MG63 (cell line): ENCODE measurements around the gene TSPAN5. TPM values are rescaled to one million over a fixed set of nuclear protein-coding genes. Genes with fewer than 3 reads are reported as not detected.

Source experiments
- DNase-seq: peaks from one replicate; pipeline ENCODE4 v3.0.0-alpha.2; 2020
- H3K27me3 ChIP-seq: fragments of 250-450 bp; sonication (Bioruptor Pico); 2 replicates; pipeline ENCODE4 v1.5.1; 2020; ENCODE audit warnings: mild to moderate bottlenecking, moderate library complexity
- H3K36me3 ChIP-seq: fragments of 250-450 bp; sonication (Bioruptor Pico); 2 replicates; pipeline ENCODE4 v1.5.1; 2020; ENCODE audit warnings: mild to moderate bottlenecking, moderate library complexity
- H3K4me3 ChIP-seq: fragments of 250-450 bp; sonication (Bioruptor Pico); 2 replicates; pipeline ENCODE4 v1.5.1; 2020; ENCODE audit warnings: mild to moderate bottlenecking, moderate library complexity
- H3K9me3 ChIP-seq: fragments of 250-450 bp; sonication (Bioruptor Pico); 2 replicates; pipeline ENCODE4 v1.5.1; 2020; ENCODE audit warnings: mild to moderate bottlenecking, moderate library complexity
- total RNA-seq: library from RNA; depleted of rRNA; stranded (reverse); fragments of >200 nt; shearing (Covaris generic); gene quantifications from 2 replicates; pipeline ENCODE4 v1.2.3, GENCODE V29; 2014; ENCODE audit warnings: low replicate concordance

The TSPAN5 gene
- total RNA-seq, 1 experiment from 2014 or later = 12.6 TPM

DNA sequence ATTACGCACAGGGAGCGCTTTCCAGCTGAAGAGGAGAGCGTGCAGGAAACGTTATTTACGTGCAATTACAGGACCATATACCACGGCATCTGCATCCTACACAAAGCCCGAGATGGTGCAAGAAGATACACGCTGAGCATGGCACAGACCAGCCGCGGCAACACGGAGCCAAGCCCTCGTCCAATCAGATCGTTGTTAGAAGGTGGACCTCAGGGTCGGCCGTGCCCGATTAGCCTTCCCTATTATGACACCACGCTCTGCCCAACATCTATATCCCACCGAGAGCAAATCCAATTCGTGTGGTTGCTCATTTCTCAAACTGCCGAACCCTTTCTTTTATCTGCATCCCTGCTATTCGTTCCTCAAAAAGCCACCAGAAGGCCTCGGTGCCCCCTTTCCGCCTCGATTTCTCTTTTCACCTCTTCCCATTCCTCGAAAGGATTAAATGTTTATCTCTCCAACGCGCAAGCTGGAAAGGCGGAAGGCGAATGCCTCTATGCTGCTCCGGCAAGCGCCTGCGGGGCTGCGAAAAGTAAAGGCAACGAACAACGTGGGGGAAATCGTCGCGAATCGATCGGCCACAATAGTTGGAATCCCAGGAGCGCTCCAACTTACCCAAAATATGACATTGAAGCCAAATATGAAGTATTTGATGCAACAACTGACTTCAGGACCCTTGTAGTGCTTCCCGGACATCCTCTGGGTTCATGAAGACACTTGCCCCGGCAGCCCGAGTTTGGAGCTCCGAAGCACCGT is 702 bp downstream of the TSPAN5 start:
- no peaks in the 10 kb centered on the region; the same call in 1 of the 2 replicates for H3K36me3 ChIP-seq
- peak; percentile 75 for DNase-seq
- H3K4me3 ChIP-seq = peak overlapping the region; percentile 73
- H3K27me3 ChIP-seq = no peaks in the 10 kb centered on the region
- H3K9me3 ChIP-seq = no peaks in the 10 kb centered on the region

DNA sequence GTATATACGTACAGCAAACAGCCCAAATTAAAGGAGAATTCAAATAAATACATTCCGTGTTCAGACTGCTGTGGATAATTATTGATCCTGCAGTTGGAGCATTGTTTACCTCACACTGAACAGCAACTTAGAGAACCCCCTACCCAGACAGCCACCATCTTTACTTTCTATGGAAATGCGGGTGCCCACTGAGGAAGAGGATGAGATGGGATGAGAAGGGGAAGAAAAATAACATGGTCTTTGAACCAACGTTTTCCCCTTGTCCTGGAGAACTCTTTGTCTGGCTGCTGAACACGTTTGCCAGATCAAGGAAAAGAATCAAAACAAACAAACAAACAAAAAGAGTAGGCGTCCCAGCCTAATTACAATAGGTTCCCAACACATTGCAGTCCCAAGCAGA is 1.5 kb downstream of the TSPAN5 start:
- H3K36me3 ChIP-seq = peaks cover 7% of the 10 kb centered on the region
- no peaks in the 10 kb centered on the region for H3K9me3 ChIP-seq
- H3K4me3 ChIP-seq = peak overlapping the region; percentile 73
- DNase-seq = no peak
- no peaks in the 10 kb centered on the region for H3K27me3 ChIP-seq

DNA sequence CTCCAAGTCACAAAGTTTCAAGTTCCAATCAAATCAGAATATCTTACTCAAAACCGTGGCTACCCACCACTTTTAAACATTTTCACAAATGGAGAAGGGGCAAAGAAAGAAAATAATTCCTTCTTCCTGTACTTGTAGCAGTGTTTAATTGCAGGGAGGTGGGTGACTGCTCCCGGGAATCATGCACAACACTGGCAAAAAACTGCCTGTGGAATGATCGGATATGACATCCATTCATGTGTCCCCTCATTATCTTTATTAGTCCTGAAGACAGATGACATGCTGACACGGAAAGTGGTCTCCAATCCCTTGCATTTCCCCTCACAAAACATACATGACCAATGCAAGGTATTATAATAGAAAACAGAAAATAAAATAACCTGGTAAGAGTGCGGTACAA is 2.0 kb downstream of the TSPAN5 start:
- peaks cover 7% of the 10 kb centered on the region for H3K36me3 ChIP-seq
- no peaks in the 10 kb centered on the region for H3K27me3 ChIP-seq
- peak overlapping the region; percentile 73 for H3K4me3 ChIP-seq
- DNase-seq = no peak
- H3K9me3 ChIP-seq = no peaks in the 10 kb centered on the region

DNA sequence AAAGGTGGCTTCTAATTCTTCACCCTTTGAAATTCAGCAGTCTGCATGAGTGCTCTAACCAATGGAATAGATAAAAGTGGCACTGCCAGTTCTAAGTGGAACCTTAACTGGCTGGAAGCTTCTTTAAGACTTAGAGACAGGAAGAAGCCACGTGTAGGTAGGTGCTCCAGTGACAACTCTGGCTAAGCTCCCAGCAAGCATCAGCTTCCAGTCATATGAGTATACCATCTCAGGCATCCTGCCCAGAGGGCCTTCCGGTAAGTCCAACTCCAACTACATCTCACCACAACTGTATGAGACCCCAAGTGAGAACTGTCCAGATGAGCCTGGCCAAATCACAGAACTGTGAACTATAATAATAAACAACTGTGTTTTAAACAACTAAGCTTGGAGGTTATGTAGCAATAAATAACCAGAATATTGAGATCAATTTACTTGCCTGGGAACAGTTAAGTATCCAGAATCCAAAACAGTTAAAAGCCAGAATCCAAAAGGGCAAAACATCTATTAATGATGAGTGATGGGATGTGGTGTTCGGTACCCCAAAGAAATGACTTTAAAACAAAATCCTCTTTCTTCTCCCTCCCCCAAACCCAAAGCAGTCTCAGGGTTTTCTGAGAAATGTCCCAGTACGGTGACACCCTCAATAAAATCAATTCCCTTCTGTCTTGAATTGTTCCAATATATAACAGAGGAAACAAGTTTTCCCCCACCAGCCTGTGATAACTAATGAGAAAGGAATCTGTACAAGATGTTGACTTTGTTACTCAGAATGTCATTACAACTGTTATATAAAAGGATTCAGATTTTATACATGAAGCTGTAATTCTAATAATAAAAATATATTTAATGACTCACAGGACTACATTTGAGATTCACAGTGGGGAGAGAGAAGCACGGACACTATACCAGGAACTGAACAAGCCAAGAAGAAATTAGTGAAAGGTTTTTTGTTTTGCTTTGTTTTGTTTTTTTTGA is 4.2 kb downstream of the TSPAN5 start:
- Histone ChIP-seq H3K36me3 (peaks cover 9% of the 10 kb centered on the region), H3K9me3 (peaks cover 5% of the 10 kb centered on the region; the same call in 1 of the 2 replicates), H3K27me3 (no peaks in the 10 kb centered on the region), H3K4me3 (no peak overlapping the region; the same call in 1 of the 2 replicates)
- peak; percentile 91 for DNase-seq

DNA sequence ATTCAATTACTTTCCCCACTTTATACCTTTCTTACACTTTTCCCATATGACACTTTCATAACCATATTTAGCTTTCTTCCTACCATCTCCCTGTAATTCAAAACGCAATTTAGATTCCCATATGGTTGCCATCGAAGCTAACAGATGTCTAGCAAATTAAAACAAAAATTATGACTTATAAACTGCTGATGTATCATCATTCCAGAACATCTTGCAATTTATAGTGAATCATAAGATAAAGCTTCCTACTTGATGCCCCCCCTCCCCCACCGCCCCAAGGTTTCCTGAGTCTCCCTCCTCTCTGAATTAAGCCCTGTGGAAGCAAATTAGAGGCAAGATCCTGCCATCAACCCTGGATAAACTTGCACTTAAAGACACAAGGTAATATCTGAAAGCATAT is 5.4 kb downstream of the TSPAN5 start:
- peak; percentile 34 for DNase-seq
- peaks cover 5% of the 10 kb centered on the region; the same call in 1 of the 2 replicates for H3K9me3 ChIP-seq
- no peak overlapping the region for H3K4me3 ChIP-seq

DNA sequence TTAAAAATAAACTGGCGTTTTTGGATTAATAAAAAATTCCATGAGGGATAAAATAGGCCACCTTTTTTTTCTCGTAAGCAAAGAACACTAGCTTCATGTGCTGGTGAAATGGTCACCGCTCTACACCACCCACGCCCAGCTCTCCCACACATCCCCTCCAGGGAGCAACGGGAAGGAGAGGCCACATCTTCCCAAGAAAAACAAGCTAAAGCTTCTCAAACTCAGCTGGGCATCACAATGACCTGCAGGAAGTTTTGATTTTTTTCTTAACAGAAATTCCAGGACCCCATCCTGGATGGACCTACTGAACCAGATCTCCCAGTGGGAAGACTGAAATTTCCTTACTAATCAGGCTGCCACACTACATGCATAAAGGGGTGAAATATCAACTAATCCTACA is 9.8 kb downstream of the TSPAN5 start:
- Histone ChIP-seq H3K36me3 (peaks cover 9% of the 10 kb centered on the region), H3K9me3 (peaks cover 5% of the 10 kb centered on the region; the same call in 1 of the 2 replicates), H3K4me3 (no peak overlapping the region), H3K27me3 (no peaks in the 10 kb centered on the region)
- no peak for DNase-seq

More for the DNA sequence above, 5.4 kb downstream of the TSPAN5 start:
- H3K36me3 ChIP-seq = peaks cover 9% of the 10 kb centered on the region
- H3K27me3 ChIP-seq = no peaks in the 10 kb centered on the region

DNA sequence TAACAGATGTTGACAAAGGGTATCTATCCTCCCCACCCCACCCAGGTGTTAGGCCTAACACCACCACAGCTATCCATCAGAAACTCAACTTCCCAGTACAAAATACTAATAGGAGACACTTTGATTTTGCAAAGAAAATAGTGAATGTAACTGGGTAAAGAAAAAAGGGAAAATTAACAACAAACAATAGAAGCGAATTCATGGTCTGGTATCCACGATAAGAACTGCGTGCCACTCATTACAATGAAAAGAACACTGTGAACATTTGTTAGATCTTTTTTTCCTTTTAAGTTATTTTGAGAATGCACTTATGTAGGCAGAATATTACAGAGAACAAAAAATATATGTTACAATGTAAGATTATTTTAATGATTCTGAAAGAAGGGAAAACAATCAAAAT is 12.0 kb downstream of the TSPAN5 start:
- Histone ChIP-seq H3K4me3 (no peak overlapping the region), H3K9me3 (peaks cover 5% of the 10 kb centered on the region; the same call in 1 of the 2 replicates), H3K36me3 (peaks cover 2% of the 10 kb centered on the region; the same call in 1 of the 2 replicates), H3K27me3 (no peaks in the 10 kb centered on the region)
- no peak for DNase-seq

DNA sequence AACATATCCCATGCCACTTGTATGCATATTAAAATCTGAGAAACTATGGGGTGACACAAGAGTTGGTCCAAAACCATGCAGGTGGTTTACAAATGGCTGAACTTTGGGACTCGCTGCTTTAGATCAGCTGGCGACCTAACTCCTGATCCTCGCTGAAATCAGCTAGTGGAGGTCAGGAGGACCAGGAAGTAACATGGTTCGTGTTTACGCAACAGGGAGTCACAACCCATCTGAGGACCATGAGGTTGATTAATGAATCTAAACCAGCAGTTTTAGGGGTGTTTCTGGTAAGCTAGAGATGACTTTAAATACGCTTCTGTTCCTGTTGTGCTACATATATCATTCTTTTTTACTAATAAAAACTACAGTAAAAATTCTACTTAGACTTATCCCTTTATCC is 12.9 kb downstream of the TSPAN5 start:
- no peak for DNase-seq
- H3K9me3 ChIP-seq = 0 out of 2 replicates have a peak, but pooled peaks cover 3% of the 10 kb centered on the region
- no peaks in the 10 kb centered on the region for H3K27me3 ChIP-seq
- H3K4me3 ChIP-seq = no peak overlapping the region
- peaks cover under 1% of the 10 kb centered on the region; the same call in 1 of the 2 replicates for H3K36me3 ChIP-seq

DNA sequence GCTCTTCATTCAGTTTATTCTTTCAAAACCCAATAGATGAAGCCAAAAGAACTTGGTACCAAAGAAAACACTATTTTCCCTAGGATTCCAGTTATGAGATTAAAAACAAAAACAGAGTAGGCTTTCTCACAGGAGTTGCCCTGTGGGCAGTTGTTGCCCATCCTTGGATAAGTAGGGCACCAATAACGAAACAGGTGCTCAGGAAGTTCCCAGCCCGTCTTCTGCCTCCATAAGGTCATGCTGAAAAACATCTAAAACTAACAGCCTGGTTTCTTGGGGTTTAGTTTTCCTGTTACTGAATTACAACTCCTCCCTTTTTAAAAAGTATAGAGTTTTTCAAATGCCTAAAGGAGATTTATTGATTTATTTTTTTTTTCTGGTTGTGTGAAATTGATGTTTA is 14.7 kb downstream of the TSPAN5 start:
- no peaks in the 10 kb centered on the region for H3K36me3 ChIP-seq
- H3K27me3 ChIP-seq = no peaks in the 10 kb centered on the region
- no peak overlapping the region for H3K4me3 ChIP-seq
- DNase-seq = no peak
- no peaks in the 10 kb centered on the region for H3K9me3 ChIP-seq

DNA sequence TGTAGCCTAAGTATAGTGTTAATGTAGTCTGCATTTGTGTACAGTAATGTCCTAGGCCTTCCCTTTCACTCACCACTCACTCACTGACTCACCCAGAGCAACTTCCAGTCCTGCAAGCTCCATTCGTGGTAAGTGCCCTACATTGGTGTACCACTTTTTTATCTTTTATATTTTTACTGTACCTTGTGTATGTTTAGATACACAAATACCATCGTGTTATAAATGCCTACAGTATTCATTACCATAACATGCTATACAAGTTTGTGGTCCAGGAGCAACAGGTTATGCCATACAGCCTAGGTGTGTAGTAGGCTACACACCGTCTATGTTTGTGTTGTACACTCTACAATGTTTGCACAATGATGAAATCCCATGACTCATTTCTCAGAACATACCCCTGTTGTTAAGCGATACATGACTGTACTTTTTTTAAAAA is 15.4 kb downstream of the TSPAN5 start:
- Histone ChIP-seq H3K36me3 (no peaks in the 10 kb centered on the region), H3K27me3 (no peaks in the 10 kb centered on the region), H3K9me3 (no peaks in the 10 kb centered on the region), H3K4me3 (no peak overlapping the region)
- DNase-seq = peak; percentile 51

DNA sequence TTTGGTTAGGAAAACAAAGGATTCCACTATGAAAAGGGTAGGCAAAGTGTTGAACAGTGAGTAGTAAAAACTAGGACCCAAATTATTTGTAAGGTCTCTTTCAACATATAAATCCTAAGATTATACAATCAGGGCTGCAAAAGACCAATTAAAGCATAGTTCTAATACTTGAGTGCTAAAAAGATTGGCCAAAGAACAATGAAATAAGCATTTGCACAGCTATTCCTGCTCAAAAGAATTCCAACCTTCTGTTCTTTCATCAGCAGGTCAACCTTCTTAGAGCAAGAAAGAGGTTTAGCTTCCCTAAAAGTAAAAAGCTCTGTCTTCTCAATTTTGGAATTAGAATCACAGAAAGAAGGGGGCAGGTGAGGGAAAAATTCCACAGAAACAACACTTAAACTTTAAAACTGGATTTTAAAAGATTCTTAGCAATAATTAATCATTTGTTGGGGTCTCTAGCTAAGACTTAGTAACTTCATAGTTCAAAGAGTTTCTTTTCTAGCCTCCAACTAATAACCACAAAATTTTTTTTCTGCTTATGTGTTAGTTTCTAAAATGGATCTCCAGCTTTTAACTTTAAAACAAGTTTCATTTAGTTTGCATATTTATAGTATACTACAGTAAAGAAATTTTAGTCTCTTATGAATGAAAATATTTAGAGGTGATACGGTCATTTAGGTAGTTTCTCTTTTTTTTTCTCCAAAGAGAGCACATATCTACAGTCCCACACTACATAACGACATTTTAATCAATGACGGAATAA is 16.3 kb downstream of the TSPAN5 start:
- Histone ChIP-seq H3K27me3 (no peaks in the 10 kb centered on the region), H3K9me3 (no peaks in the 10 kb centered on the region), H3K36me3 (no peaks in the 10 kb centered on the region), H3K4me3 (no peak overlapping the region)
- DNase-seq = no peak

DNA sequence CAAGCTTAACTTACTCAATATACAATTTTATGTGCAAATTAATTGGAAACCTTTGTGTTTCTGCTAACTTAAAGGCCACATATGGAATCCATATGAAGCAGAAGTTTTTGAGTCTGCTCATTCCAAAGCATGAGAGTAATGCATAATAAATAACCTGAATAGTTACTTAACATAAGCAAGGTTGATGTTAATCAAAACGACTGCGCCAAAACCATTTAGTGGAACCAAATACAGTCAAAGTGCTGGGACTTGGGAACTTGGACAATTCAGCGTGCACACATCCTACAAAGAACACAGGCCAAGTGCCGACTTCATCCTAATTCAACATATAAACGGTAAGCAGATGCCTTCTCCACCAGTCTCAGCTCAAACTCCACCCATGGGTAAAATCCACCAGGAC is 17.0 kb downstream of the TSPAN5 start:
- Histone ChIP-seq H3K27me3 (no peaks in the 10 kb centered on the region), H3K4me3 (no peak overlapping the region), H3K9me3 (no peaks in the 10 kb centered on the region), H3K36me3 (no peaks in the 10 kb centered on the region)
- no peak for DNase-seq

DNA sequence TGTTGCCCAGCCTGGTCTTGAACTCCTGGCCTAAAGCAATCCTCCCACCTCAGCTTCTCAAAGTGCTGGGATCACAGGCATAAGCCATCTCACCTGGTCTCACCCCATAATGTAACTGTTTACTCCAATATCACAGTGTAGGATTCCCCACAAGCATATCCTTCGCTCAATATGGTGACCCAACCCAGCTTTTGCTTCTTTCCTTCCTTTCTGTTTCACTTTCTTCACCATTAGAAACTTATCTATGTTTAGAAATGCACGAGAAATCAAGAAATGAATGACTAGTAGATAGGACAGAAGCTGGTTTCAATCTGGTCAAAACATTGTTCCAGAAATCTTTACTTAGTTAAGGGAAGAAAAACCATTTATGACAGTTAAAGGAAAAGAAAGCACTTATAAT is 18.9 kb downstream of the TSPAN5 start:
- Histone ChIP-seq H3K27me3 (no peaks in the 10 kb centered on the region), H3K36me3 (no peaks in the 10 kb centered on the region), H3K9me3 (no peaks in the 10 kb centered on the region), H3K4me3 (no peak overlapping the region)
- no peak for DNase-seq

DNA sequence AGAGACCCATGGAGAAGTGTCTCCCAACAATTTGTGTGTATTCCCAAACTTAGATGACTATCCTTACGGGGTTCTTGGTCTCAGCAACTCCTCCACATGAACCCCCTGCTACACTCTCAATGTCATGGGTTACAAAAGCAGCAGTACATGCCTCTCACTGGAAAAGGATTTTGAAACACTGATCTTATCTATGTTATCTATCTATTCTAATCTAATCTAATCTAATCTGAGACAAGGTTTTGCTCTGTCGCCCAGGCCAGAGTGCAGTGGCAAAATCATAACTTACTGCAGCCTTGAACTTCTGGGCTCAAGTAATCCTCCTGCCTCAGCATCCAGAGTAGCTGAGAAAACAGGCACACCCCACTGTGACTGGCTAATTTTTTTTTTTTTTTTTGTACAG is 19.3 kb downstream of the TSPAN5 start:
- no peaks in the 10 kb centered on the region for H3K9me3 ChIP-seq
- H3K36me3 ChIP-seq = no peaks in the 10 kb centered on the region
- H3K4me3 ChIP-seq = no peak overlapping the region
- no peaks in the 10 kb centered on the region for H3K27me3 ChIP-seq
- no peak for DNase-seq

DNA sequence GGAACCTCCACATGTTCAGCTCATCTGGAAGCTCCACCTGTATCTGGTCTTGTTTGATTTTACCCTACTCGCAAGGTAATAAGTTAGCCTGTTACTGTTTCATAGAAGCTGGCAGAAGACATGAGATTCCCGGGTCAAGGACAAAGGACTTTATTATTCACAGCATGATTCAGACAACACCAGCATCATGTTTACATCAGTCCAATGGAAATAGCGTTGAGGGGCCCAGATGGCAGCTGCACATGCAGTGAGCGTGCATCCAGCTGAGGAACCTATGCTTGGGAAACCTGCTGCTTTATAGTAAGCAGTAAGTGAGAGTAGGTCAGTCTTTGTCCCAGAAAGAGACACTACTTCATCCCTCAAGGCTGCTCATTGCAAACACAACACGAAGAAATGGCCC is 19.8 kb downstream of the TSPAN5 start:
- Histone ChIP-seq H3K9me3 (no peaks in the 10 kb centered on the region), H3K27me3 (no peaks in the 10 kb centered on the region), H3K36me3 (no peaks in the 10 kb centered on the region), H3K4me3 (no peak overlapping the region)
- DNase-seq = peak; percentile 19

DNA sequence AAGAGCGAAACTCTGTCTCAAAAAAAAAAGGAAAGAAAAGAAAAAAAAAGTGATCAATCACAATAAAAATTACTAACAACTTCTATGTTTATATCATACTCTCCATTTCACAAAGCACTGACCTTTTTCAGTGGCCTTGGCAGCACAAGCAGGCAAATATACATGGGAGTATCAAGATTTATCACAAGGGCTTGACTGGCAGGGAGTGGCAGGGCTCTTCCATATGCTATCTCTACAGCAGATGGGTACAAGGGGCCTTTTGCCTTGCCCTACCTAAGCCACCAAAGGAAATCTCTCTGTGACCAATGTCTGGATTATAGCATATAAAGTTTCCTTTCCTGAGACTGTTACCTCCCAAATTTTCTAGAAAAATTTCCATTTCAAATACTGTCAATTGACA is 24.4 kb downstream of the TSPAN5 start:
- Histone ChIP-seq H3K9me3 (peaks cover 4% of the 10 kb centered on the region; the same call in 1 of the 2 replicates), H3K27me3 (no peaks in the 10 kb centered on the region), H3K36me3 (no peaks in the 10 kb centered on the region), H3K4me3 (no peak overlapping the region)
- no peak for DNase-seq
